ENCODE measurements around the gene GPAM.
"Not testable (repeated sequence)": the region's sequence is repeated elsewhere in the genome, so short reads cannot be mapped to it uniquely, and the experiment has no call there.

GPAM gene

DNA sequence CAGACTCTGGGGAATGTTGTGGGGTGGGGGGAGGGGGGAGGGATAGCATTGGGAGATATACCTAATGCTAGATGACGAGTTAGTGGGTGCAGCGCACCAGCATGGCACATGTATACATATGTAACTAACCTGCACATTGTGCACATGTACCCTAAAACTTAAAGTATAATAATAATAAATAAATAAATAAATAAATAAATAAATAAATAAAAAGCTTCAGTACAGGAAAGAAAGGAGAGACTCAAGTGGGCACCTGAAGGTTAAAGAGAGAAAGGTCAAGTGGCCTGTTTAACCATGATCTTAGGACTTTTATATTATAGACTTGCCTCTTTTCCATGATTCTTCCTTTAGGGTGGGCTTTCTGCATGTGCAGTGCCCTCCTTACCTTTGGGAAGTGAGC lies 73.8 kb downstream of the GPAM start:
- H3K36me3 ChIP-seq (ENCODE audit: insufficient read depth, low read length); H3K9me3 ChIP-seq (ENCODE audit: control insufficient read depth, insufficient read depth, low read length); H3K9ac ChIP-seq (ENCODE audit: low read depth, low read length); H3K4me1 ChIP-seq (ENCODE audit: insufficient read depth, low read length): not testable (repeated sequence)
